NK-92 (cell line): ENCODE data around the gene TANK.
"Not testable (repeated sequence)": the region's sequence is repeated elsewhere in the genome, so short reads cannot be mapped to it uniquely, and the experiment has no call there.

ENCODE experiments used
- DNase-seq: peaks from one replicate; lab custom pipeline; 2025; ENCODE audit not compliant: unreplicated experiment; lab: John Stamatoyannopoulos, UW

TANK gene

GRCh38 chr2:161160226-161161073 lies at the start of gene TANK:
Gene TANK (plus strand): TSS chr2:161160428. CDS start chr2:161179663, 19,235 bp downstream.
- DNase-seq = peak; percentile 68

- no peak for DNase-seq
Measured at GRCh38 chr2:161111531-161111930, 48.7 kb upstream of the TANK start.

- no peak for DNase-seq
Measured at GRCh38 chr2:161112908-161113307, 47.3 kb upstream of the TANK start.

GRCh38 chr2:161113693-161114575 lies 46.3 kb upstream of the TANK start:
- DNase-seq = no peak

- DNase-seq = no peak
Measured at GRCh38 chr2:161115205-161115604, 45.0 kb upstream of the TANK start.

GRCh38 chr2:161115605-161116380 lies 44.4 kb upstream of the TANK start:
- DNase-seq = no peak

- no peak for DNase-seq
Measured at GRCh38 chr2:161116509-161116908, 43.7 kb upstream of the TANK start.

- no peak for DNase-seq
Measured at GRCh38 chr2:161117506-161117905, 42.7 kb upstream of the TANK start.

GRCh38 chr2:161118722-161119121 lies 41.5 kb upstream of the TANK start:
- no peak for DNase-seq

GRCh38 chr2:161119483-161119882 lies 40.7 kb upstream of the TANK start:
- DNase-seq = no peak

- no peak for DNase-seq
Measured at GRCh38 chr2:161120775-161121174, 39.5 kb upstream of the TANK start.

- no peak for DNase-seq
Measured at GRCh38 chr2:161121622-161122021, 38.6 kb upstream of the TANK start.

- no peak for DNase-seq
Measured at GRCh38 chr2:161122772-161123530, 37.3 kb upstream of the TANK start.

GRCh38 chr2:161123531-161124030 lies 36.6 kb upstream of the TANK start:
- no peak for DNase-seq

- DNase-seq = no peak
Measured at GRCh38 chr2:161124201-161124600, 36.0 kb upstream of the TANK start.

- DNase-seq = no peak
Measured at GRCh38 chr2:161128885-161129284, 31.3 kb upstream of the TANK start.

GRCh38 chr2:161130354-161130753 lies 29.9 kb upstream of the TANK start:
- DNase-seq = no peak

GRCh38 chr2:161131074-161131680 lies 29.1 kb upstream of the TANK start:
- no peak for DNase-seq

GRCh38 chr2:161131804-161132203 lies 28.4 kb upstream of the TANK start:
- no peak for DNase-seq

GRCh38 chr2:161132384-161132783 lies 27.8 kb upstream of the TANK start:
- not testable (repeated sequence) for DNase-seq
